Thymus (tissue), 14 donors: ENCODE measurements around the gene HTR1E. TPM values are rescaled to one million over a fixed set of nuclear protein-coding genes. Genes with fewer than 3 reads are reported as not detected.
"Not testable (repeated sequence)": the region's sequence is repeated elsewhere in the genome, so short reads cannot be mapped to it uniquely, and the experiment has no call there.

Experiments used
- DNase-seq, 9 donors: peaks; one replicate each; pipeline ENCODE4 v3.0.0-alpha.2; 2013; ENCODE audit warnings: low spot score in 9 of 9, low read depth in 6 of 9, missing footprints in 1 of 9
- H3K27ac ChIP-seq, 2 donors: one replicate each; pipeline ENCODE4 v1.5.1; 2013; ENCODE audit warnings: control low read depth in 1 of 2, low read depth in 1 of 2, low read length in 1 of 2, mild to moderate bottlenecking in 1 of 2, moderate library complexity in 1 of 2
- H3K27me3 ChIP-seq, 2 donors: one replicate each; pipeline ENCODE4 v1.5.1; 2013; ENCODE audit warnings: low read length in 1 of 2; ENCODE audit not compliant: control insufficient read depth in 2 of 2, insufficient read depth in 1 of 2
- H3K36me3 ChIP-seq, 2 donors: one replicate each; pipeline ENCODE4 v1.5.1; 2013; ENCODE audit warnings: low read length in 1 of 2, mild to moderate bottlenecking in 1 of 2, moderate library complexity in 1 of 2; ENCODE audit not compliant: control insufficient read depth in 2 of 2, insufficient read depth in 2 of 2
- H3K4me1 ChIP-seq, 2 donors: one replicate each; pipeline ENCODE4 v1.5.1; 2013; ENCODE audit warnings: low read length in 2 of 2; ENCODE audit not compliant: control insufficient read depth in 2 of 2, insufficient read depth in 2 of 2
- H3K4me3 ChIP-seq, 2 donors: one replicate each; pipeline ENCODE4 v1.5.1; 2013; ENCODE audit warnings: low read length in 2 of 2, control low read depth in 1 of 2, mild to moderate bottlenecking in 1 of 2
- H3K9me3 ChIP-seq, 2 donors: one replicate each; pipeline ENCODE4 v1.5.1; 2013; ENCODE audit warnings: low read length in 1 of 2, mild to moderate bottlenecking in 1 of 2; ENCODE audit not compliant: control insufficient read depth in 2 of 2, insufficient read depth in 1 of 2
- WGBS: extraction: QIAGEN DNeasy Blood & Tissue Kit; methylation state at CpG from one replicate; pipeline ENCODE4 v1.1.7; 2013; 5-methylcytosine and 5-hydroxymethylcytosine counted together
- long read RNA-seq, 10 donors: transcript quantifications; one replicate each; lab custom pipeline, GENCODE V29; 2026
- polyA plus RNA-seq: library from polyadenylated mRNA; stranded (reverse); fragments of 200-250 nt; gene quantifications from one replicate; pipeline ENCODE4 v1.2.3, GENCODE V29; 2013
- total RNA-seq: library from RNA; stranded (reverse); fragments of 120-200 nt; gene quantifications from one replicate; pipeline ENCODE4 v1.2.4, GENCODE V29; 2013
- donor health status: healthy.

The HTR1E gene
- not detected for total RNA-seq
- not detected for polyA plus RNA-seq
- long read RNA-seq, donor 1, result 0 reads
- long read RNA-seq, donor 2, result 0 reads
- long read RNA-seq, donor 3, result 0 reads
- long read RNA-seq, donor 4, result 0 reads
- long read RNA-seq, donor 5, result 0 reads
- long read RNA-seq, donor 6, result 0 reads
- long read RNA-seq, donor 7, result 0 reads
- long read RNA-seq, donor 8, result 0 reads
- long read RNA-seq, donor 9, result 0 reads
- long read RNA-seq, donor 10, result 0 reads

- Histone ChIP-seq H3K27me3 (peaks cover 26 to 32% of the 10 kb centered on the region in 2 donors), H3K4me1 (no peaks in the 10 kb centered on the region), H3K4me3 (no peak within 1 kb of the TSS), H3K36me3 (no peaks in the 10 kb centered on the region), H3K27ac (no peak within 1 kb of the TSS), H3K9me3 (no peaks in the 10 kb centered on the region)
- no peak for DNase-seq
- 8% methylated on average over 55 of the region's 55 CpGs for WGBS
These were observed at the start of gene HTR1E for GRCh38 chr6:86937219-86938079. TSS of gene HTR1E (plus strand) at chr6:86937528. CDS start at chr6:87015335, 77,807 bp downstream.

GRCh38 chr6:86888301-86888700 lies 49.0 kb upstream of the HTR1E start:
- no peaks in the 10 kb centered on the region for H3K4me1 ChIP-seq
- H3K27me3 ChIP-seq, result no peaks in the 10 kb centered on the region
- no peak overlapping the region for H3K4me3 ChIP-seq
- 56% methylated on average over 4 of the region's 4 CpGs for WGBS
- H3K27ac ChIP-seq, result no peak overlapping the region
- no peaks in the 10 kb centered on the region for H3K36me3 ChIP-seq
- no peak for DNase-seq
- H3K9me3 ChIP-seq, result peaks cover 0 to 11% of the 10 kb centered on the region in 2 donors

DNA sequence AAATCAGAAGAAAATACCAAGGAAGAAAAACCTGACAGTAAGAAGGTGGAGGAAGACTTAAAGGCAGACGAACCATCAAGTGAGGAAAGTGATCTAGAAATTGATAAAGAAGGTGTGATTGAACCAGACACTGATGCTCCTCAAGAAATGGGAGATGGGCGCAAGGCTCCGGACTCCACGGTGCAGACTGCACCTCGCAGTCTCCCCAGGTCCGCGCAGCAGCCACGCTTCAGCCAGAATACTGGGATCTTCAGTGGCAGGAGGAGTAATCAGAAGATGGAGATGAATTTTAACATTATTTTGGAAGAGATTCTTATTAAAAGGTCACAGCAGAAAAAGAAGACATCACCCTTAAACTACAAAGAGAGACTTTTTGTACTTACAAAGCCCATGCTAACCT lies 40.1 kb upstream of the HTR1E start:
- not testable (repeated sequence) for DNase-seq, H3K36me3 ChIP-seq, H3K27me3 ChIP-seq, H3K4me3 ChIP-seq, H3K27ac ChIP-seq, H3K9me3 ChIP-seq, H3K4me1 ChIP-seq
- WGBS, result 96% methylated on average over 8 of the region's 8 CpGs

GRCh38 chr6:86913795-86914194 lies 23.5 kb upstream of the HTR1E start:
- DNase-seq, result no peak
- H3K4me3 ChIP-seq, result no peak overlapping the region
- no peaks in the 10 kb centered on the region for H3K4me1 ChIP-seq
- no peaks in the 10 kb centered on the region for H3K27me3 ChIP-seq
- 93% methylated on average over 2 of the region's 2 CpGs for WGBS
- H3K27ac ChIP-seq, result no peak overlapping the region
- no peaks in the 10 kb centered on the region for H3K9me3 ChIP-seq
- no peaks in the 10 kb centered on the region for H3K36me3 ChIP-seq

- WGBS, result 95% methylated on average over 2 of the region's 2 CpGs
These were observed 20.9 kb upstream of the HTR1E start for GRCh38 chr6:86916393-86916792.

GRCh38 chr6:86927138-86927537 lies 10.2 kb upstream of the HTR1E start:
- not testable (repeated sequence) for DNase-seq, H3K4me1 ChIP-seq, H3K27me3 ChIP-seq, H3K4me3 ChIP-seq, H3K36me3 ChIP-seq, H3K9me3 ChIP-seq, H3K27ac ChIP-seq
- 95% methylated on average over 2 of the region's 2 CpGs for WGBS

More at GRCh38 chr6:86916393-86916792, 20.9 kb upstream of the HTR1E start:
- no peaks in the 10 kb centered on the region for H3K9me3 ChIP-seq
- H3K27me3 ChIP-seq, result no peaks in the 10 kb centered on the region
- no peaks in the 10 kb centered on the region for H3K4me1 ChIP-seq
- no peaks in the 10 kb centered on the region for H3K36me3 ChIP-seq
- no peak overlapping the region for H3K4me3 ChIP-seq
- no peak overlapping the region for H3K27ac ChIP-seq
- DNase-seq, result no peak

- not testable (repeated sequence) for H3K27me3 ChIP-seq, H3K4me3 ChIP-seq, DNase-seq, H3K36me3 ChIP-seq, H3K27ac ChIP-seq, H3K4me1 ChIP-seq, H3K9me3 ChIP-seq
- WGBS, result 96% methylated on average over 11 of the region's 11 CpGs
These were observed 9.5 kb upstream of the HTR1E start for GRCh38 chr6:86927859-86928258.

- no peak overlapping the region for H3K4me3 ChIP-seq
- DNase-seq, result no peak
- H3K9me3 ChIP-seq, result no peaks in the 10 kb centered on the region
- H3K36me3 ChIP-seq, result no peaks in the 10 kb centered on the region
- H3K4me1 ChIP-seq, result no peaks in the 10 kb centered on the region
- H3K27ac ChIP-seq, result no peak overlapping the region
- H3K27me3 ChIP-seq, result peaks cover 26 to 32% of the 10 kb centered on the region in 2 donors
- 87% methylated on average over 1 of the region's 1 CpG for WGBS
These were observed 3.0 kb upstream of the HTR1E start for GRCh38 chr6:86934365-86934764.

GRCh38 chr6:86936834-86937218 lies 502 bp upstream of the HTR1E start:
- Histone ChIP-seq H3K4me1 (no peaks in the 10 kb centered on the region), H3K27me3 (peaks cover 26 to 32% of the 10 kb centered on the region in 2 donors), H3K9me3 (no peaks in the 10 kb centered on the region), H3K36me3 (no peaks in the 10 kb centered on the region), H3K27ac (no peak overlapping the region), H3K4me3 (no peak overlapping the region)
- no peak for DNase-seq
- WGBS, result 7% methylated on average over 12 of the region's 12 CpGs
